ENCODE results near the gene DYNC1H1.

GRCh38 chr14:101957406-101958234 lies 6.8 kb upstream of the DYNC1H1 start:
- TF ChIP-seq, protein P1, sequence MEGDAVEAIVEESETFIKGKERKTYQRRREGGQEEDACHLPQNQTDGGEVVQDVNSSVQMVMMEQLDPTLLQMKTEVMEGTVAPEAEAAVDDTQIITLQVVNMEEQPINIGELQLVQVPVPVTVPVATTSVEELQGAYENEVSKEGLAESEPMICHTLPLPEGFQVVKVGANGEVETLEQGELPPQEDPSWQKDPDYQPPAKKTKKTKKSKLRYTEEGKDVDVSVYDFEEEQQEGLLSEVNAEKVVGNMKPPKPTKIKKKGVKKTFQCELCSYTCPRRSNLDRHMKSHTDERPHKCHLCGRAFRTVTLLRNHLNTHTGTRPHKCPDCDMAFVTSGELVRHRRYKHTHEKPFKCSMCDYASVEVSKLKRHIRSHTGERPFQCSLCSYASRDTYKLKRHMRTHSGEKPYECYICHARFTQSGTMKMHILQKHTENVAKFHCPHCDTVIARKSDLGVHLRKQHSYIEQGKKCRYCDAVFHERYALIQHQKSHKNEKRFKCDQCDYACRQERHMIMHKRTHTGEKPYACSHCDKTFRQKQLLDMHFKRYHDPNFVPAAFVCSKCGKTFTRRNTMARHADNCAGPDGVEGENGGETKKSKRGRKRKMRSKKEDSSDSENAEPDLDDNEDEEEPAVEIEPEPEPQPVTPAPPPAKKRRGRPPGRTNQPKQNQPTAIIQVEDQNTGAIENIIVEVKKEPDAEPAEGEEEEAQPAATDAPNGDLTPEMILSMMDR (conservative IDR thresholded peaks at IDR 0.05; ENCODE audit: low read depth, low read length) = no peak
- TF ChIP-seq EZH2 (IDR thresholded peaks at IDR 0.05; ENCODE audit: borderline replicate concordance, low read depth, low read length, poor library complexity, severe bottlenecking) = no peak
